ENCODE measurements around the gene CYB5A. TPM values are rescaled to one million over a fixed set of nuclear protein-coding genes. Genes with fewer than 3 reads are reported as not detected.

Gene CYB5A
- total and polyA plus RNA-seq, 9 of the 15 experiments (the other 6 are each of a cell fraction or from before 2014, with no cell fraction given) = 11.9 to 22.6 (median 14.1) TPM

- TF ChIP-seq GABPB2 (CRISPR knock-in tag; conservative IDR thresholded peaks at IDR 0.05) = no peak
- no peak for TF ChIP-seq FOXA1 (IDR thresholded peaks at IDR 0.05; ENCODE audit: borderline replicate concordance)
- TF ChIP-seq TAF9B (IDR thresholded peaks at IDR 0.05; ENCODE audit: partially characterized antibody) = no peak
- TF ChIP-seq ZC3H8 (IDR thresholded peaks at IDR 0.05) = no peak
- no peak for TF ChIP-seq HLTF (IDR thresholded peaks at IDR 0.05)
- no peak for TF ChIP-seq MXI1 (IDR thresholded peaks at IDR 0.05; ENCODE audit: low read depth, low read length)
- no peak for TF ChIP-seq SAFB2 (IDR thresholded peaks at IDR 0.05; ENCODE audit: borderline replicate concordance, low read depth, low read length, severe bottlenecking)
Observed at GRCh38 chr18:74228312-74228711, 63.5 kb downstream of the CYB5A start (continued).

GRCh38 chr18:74226666-74227065 lies 65.1 kb downstream of the CYB5A start:
- BruUV-seq (replicated peaks) = no TSS peak
- Histone ChIP-seq H2AFZ (ENCODE audit: low read depth, low read length) (no peak overlapping the region), H3K9me1 (ENCODE audit: control insufficient read depth, insufficient read depth, low read length) (no peaks in the 10 kb centered on the region), H3K4me2 (ENCODE audit: insufficient read depth, low read length) (no peak overlapping the region), H3K79me2 (ENCODE audit: control insufficient read depth, insufficient read depth, low read length) (no peaks in the 10 kb centered on the region), H3K36me3 (ENCODE audit: control insufficient read depth, insufficient read depth, low read length) (no peaks in the 10 kb centered on the region), H3K27me3 (ENCODE audit: control insufficient read depth in 2 of 2, insufficient read depth in 2 of 2, low read length in 2 of 2) (peaks cover 0 to 7% of the 10 kb centered on the region in 2 experiments; a peak in 2 of 5 replicates), H3K4me3 (no peak overlapping the region), H3K27ac (ENCODE audit: extremely low read depth, low read depth, low read length) (no peak overlapping the region), H3K9me3 (replicated peaks; ENCODE audit: control insufficient read depth, insufficient read depth, low read depth, low read length) (no peaks in the 10 kb centered on the region), H3K4me1 (replicated peaks in 1 of 2; ENCODE audit: control insufficient read depth in 2 of 2, insufficient read depth in 2 of 2, low read length in 2 of 2) (peaks cover 0 to 8% of the 10 kb centered on the region in 2 experiments; a peak in 2 of 5 replicates), H3K9ac (ENCODE audit: insufficient read depth in 1 of 2, low read depth in 2 of 2, low read length in 2 of 2) (no peak overlapping the region), H4K20me1 (replicated peaks; ENCODE audit: control insufficient read depth, insufficient read depth, low read length) (no peaks in the 10 kb centered on the region)
- FAIRE-seq = no peak
- ChIA-PET CTCF (ENCODE audit: low intra/inter-chr PET ratio) (no interaction called here), POLR2A (no interaction called here)
- in situ Hi-C loops (cut with MboI) (no loop called here), intact Hi-C loops (cut with micrococcal nuclease) (no loop called here)
- DNase-seq (ENCODE audit: extremely low read depth in 1 of 4, low spot score in 3 of 4) = no peak
- ATAC-seq = no peak
- WGBS (ENCODE audit: insufficient coverage, low coverage, missing lambda C conversion rate) = 50% methylated on average over 10 of the region's 10 CpGs
- no peak for TF ChIP-seq TCF7L2 (IDR thresholded peaks at IDR 0.05; ENCODE audit: low read depth, low read length)
- TF ChIP-seq IRF1 (CRISPR knock-in tag; IDR thresholded peaks at IDR 0.05; ENCODE audit: borderline replicate concordance) = no peak
- no peak for TF ChIP-seq ATF4 (CRISPR knock-in tag; IDR thresholded peaks at IDR 0.05)
- no peak for TF ChIP-seq NCOA1 (IDR thresholded peaks at IDR 0.05; ENCODE audit: low read depth)
- no peak for TF ChIP-seq ZBED1 (IDR thresholded peaks at IDR 0.05)
- no peak for TF ChIP-seq ZNF395 (CRISPR knock-in tag; IDR thresholded peaks at IDR 0.05)
